ENCODE results near the gene KCNH6.

The KCNH6 gene

DNA sequence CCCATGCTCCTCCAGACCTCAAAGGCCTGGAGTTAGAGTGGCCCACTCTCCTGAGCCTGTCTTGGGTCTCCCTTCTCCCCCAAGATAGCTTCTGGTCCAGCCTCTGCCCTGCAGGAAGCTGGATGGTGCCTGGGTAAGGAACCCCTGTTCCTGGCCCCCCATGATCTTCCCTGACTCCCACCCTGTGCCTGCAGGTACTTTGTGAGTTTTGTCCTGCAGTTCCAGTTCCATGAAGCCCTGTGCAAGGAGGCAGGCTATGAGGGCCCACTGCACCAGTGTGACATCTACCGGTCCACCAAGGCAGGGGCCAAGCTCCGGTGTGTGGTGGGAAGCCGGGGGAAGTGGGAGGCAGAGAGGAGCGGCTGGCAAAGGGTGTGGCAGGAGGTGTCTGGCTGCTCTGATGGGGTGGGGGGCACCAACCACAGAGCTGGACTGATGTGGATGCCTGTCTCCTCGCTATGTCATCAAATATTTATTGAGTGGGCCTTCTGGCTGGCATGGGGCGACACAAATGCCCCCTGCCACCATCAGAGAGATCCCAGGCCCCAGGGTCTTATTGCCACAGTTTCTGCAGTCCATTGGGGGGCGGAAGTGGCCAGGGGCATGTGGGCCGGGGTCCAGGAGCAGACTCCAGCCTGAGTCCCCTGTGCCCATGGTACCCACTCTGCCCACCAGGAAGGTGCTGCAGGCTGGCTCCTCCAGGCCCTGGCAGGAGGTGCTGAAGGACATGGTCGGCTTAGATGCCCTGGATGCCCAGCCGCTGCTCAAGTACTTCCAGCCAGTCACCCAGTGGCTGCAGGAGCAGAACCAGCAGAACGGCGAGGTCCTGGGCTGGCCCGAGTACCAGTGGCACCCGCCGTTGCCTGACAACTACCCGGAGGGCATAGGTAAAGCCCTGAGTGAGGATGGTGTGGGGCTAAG is 39.2 kb upstream of the KCNH6 start:
- Histone ChIP-seq H3K27ac (no peak overlapping the region), H3K27me3 (peaks cover 10% of the 10 kb centered on the region), H3K9me3 (no peaks in the 10 kb centered on the region), H3K4me1 (ENCODE audit: control insufficient read depth in 1 of 2, insufficient read depth in 1 of 2, low read depth in 1 of 2, low read length in 1 of 2) (no peaks in the 10 kb centered on the region), H3K36me3 (no peaks in the 10 kb centered on the region), H3K4me3 (ENCODE audit: low read depth in 1 of 2, low read length in 1 of 2) (no peak overlapping the region)
- TF ChIP-seq, protein P1, sequence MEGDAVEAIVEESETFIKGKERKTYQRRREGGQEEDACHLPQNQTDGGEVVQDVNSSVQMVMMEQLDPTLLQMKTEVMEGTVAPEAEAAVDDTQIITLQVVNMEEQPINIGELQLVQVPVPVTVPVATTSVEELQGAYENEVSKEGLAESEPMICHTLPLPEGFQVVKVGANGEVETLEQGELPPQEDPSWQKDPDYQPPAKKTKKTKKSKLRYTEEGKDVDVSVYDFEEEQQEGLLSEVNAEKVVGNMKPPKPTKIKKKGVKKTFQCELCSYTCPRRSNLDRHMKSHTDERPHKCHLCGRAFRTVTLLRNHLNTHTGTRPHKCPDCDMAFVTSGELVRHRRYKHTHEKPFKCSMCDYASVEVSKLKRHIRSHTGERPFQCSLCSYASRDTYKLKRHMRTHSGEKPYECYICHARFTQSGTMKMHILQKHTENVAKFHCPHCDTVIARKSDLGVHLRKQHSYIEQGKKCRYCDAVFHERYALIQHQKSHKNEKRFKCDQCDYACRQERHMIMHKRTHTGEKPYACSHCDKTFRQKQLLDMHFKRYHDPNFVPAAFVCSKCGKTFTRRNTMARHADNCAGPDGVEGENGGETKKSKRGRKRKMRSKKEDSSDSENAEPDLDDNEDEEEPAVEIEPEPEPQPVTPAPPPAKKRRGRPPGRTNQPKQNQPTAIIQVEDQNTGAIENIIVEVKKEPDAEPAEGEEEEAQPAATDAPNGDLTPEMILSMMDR (IDR thresholded peaks at IDR 0.05), result no peak

DNA sequence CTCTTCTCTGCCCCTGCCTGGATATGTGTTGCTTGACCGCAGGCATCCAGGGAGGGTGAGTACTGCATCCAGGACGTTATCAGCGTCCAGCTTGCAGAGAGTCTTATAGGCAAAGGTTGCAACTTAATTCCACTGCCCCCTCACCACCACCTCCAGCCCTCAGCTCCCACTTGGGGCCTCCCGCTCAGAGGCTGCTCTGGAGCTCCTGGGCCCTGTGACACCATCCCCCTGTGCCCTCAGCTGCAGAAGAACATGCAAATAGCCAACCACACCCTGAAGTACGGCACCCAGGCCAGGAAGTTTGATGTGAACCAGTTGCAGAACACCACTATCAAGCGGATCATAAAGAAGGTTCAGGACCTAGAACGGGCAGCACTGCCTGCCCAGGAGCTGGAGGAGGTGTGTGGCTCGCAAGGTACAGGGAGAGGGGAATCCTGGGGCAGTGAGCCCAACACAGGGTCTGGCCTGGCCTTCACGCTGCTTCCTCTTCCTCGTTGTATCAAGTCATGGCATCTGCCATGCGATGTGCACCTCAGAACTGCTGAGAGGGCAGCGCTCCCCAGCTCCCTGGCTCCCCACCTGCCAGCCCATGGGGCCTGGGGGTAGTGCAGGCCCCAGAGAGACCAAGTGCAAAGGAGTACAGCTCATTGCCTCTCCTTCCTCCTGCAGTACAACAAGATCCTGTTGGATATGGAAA is 36.7 kb upstream of the KCNH6 start:
- no peaks in the 10 kb centered on the region for H3K36me3 ChIP-seq

DNA sequence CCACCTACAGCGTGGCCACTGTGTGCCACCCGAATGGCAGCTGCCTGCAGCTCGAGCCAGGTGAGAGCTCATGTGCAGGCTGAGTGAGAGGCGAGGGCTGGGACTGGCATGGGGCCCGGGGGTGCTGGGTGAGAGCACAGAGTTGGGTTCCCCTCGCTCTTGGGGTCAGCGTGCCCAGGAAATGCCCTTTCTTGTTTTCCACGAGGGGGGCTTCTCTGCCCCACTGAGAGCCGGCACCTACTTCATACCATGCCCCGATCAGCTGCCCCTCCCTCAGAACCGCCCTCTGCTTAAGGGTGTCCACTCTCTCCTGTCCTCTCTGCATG is 36.2 kb upstream of the KCNH6 start:
- TF ChIP-seq, protein P1 (IDR thresholded peaks at IDR 0.05), result no peak
- no peaks in the 10 kb centered on the region for H3K4me1 ChIP-seq (ENCODE audit: control insufficient read depth in 1 of 2, insufficient read depth in 1 of 2, low read depth in 1 of 2, low read length in 1 of 2)
- no peak overlapping the region for H3K4me3 ChIP-seq (ENCODE audit: low read depth in 1 of 2, low read length in 1 of 2)
- H3K27ac ChIP-seq, result no peak overlapping the region
- H3K27me3 ChIP-seq, result no peaks in the 10 kb centered on the region
- no peaks in the 10 kb centered on the region for H3K9me3 ChIP-seq
- no peaks in the 10 kb centered on the region for H3K36me3 ChIP-seq

More for the DNA sequence above, 36.7 kb upstream of the KCNH6 start:
- no peak overlapping the region for H3K27ac ChIP-seq
- H3K27me3 ChIP-seq, result no peaks in the 10 kb centered on the region
- no peak overlapping the region for H3K4me3 ChIP-seq (ENCODE audit: low read depth in 1 of 2, low read length in 1 of 2)
- TF ChIP-seq, protein P1 (IDR thresholded peaks at IDR 0.05), result no peak
- no peaks in the 10 kb centered on the region for H3K9me3 ChIP-seq
- H3K4me1 ChIP-seq (ENCODE audit: control insufficient read depth in 1 of 2, insufficient read depth in 1 of 2, low read depth in 1 of 2, low read length in 1 of 2), result no peaks in the 10 kb centered on the region

DNA sequence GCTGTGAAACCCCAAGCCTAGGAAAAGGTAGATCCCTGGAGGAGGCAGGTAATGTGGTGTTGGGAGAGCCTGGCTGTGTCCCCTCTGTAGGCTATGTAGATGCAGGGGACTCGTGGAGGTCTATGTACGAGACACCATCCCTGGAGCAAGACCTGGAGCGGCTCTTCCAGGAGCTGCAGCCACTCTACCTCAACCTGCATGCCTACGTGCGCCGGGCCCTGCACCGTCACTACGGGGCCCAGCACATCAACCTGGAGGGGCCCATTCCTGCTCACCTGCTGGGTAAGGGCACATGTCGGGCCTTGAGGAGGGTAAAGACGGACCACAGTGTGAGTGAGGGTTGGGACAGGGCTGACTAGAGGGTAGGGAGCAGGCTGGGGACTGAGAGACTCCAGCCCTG is 34.3 kb upstream of the KCNH6 start:
- H3K27me3 ChIP-seq, result no peaks in the 10 kb centered on the region
- H3K4me3 ChIP-seq (ENCODE audit: low read depth in 1 of 2, low read length in 1 of 2), result no peak overlapping the region
- TF ChIP-seq, protein P1 (IDR thresholded peaks at IDR 0.05), result no peak
- H3K9me3 ChIP-seq, result no peaks in the 10 kb centered on the region
- no peaks in the 10 kb centered on the region for H3K4me1 ChIP-seq (ENCODE audit: control insufficient read depth in 1 of 2, insufficient read depth in 1 of 2, low read depth in 1 of 2, low read length in 1 of 2)
- H3K27ac ChIP-seq, result no peak overlapping the region
- no peaks in the 10 kb centered on the region for H3K36me3 ChIP-seq

DNA sequence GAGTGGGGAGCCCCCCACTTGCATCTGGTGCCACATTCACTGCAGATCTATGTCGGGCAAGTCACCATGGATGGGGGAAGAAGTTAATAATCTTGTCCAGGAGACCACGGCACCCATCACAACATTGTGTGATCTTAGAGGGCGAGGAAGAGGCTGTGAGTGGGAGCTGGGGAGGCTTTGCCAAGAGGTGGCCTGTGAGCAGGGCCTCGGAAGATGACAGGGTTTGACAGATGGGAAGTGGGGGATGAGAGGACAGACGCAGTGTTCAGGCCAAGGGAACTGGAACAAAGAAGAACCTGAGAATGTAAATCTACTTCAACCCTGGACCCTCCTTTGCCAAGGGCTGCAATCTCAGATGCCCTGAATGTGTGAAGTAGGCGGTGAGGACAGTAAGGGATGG is 33.9 kb upstream of the KCNH6 start:
- H3K27ac ChIP-seq, result no peak overlapping the region

More for the DNA sequence above, 33.9 kb upstream of the KCNH6 start:
- H3K4me1 ChIP-seq (ENCODE audit: control insufficient read depth in 1 of 2, insufficient read depth in 1 of 2, low read depth in 1 of 2, low read length in 1 of 2), result no peaks in the 10 kb centered on the region
- no peaks in the 10 kb centered on the region for H3K36me3 ChIP-seq
- TF ChIP-seq, protein P1 (IDR thresholded peaks at IDR 0.05), result no peak
- H3K27me3 ChIP-seq, result no peaks in the 10 kb centered on the region
- no peak overlapping the region for H3K4me3 ChIP-seq (ENCODE audit: low read depth in 1 of 2, low read length in 1 of 2)
- H3K9me3 ChIP-seq, result no peaks in the 10 kb centered on the region
